DMS114 treated with DMSO at 0.1 percent for 48 hours (cell line): Measurements from ENCODE around the gene HK3.
"Not testable (repeated sequence)": the region's sequence is repeated elsewhere in the genome, so short reads cannot be mapped to it uniquely, and the experiment has no call there.

Experiments
- DNase-seq: peaks from one replicate; lab custom pipeline; 2025; ENCODE audit not compliant: unreplicated experiment; lab: John Stamatoyannopoulos, UW

HK3 gene

DNA sequence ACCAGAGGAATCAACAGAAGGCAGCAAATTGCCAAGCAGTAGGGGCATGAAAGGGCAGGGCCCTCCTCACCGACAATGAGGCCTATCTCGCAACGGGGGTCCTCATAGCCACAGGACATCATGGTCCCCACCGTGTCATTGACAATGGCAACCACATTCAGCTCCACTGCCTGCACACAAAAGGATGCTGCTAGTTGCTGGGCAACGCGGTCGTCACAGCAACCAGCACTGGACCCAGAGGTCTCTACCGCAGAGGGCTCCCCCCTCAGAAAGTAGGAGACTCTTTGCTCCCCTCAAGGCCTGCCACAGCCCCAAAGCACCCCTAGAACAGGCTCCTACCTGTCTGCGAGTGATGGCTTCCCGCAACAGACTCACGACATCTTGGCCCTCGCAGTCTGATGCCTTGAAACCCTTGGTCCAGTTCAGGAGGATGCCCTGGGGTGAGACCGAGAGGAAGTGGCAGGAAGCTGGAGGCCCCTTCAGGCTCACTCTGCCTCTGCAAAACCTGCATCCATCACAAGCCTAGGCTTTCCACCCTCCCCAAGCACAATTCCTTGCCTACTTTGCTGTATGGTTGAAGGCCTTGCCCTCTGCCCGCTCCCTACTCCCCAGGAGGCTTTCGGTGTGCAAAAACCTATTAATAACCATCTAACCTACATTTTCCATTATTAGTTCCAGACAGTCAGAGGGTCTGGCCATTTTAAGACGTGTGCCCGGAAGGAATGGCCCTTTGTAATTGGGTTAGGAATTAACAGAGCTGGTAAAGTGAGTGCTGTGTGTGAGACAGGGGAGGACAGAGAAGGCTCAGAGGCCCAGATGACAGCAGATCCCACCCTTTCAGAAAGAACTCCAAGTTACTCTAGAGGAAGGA lies 15.2 kb downstream of the HK3 start:
- DNase-seq: no peak

DNA sequence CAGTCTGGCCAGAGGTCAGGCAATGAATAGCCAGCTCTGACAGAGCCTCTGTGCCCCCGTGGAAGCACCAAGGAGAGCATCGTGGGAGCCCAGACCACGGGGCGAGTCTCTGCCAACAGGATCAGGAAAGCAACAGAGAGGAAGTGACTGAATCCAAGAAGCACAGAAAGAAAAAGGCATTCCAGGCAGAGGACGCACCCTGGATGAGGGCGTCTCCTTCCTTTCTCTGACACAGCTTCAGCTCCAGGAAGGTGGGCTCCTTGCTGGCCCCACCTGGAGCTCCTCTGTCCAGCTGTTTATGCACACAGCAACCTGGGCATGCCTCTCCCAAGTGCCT lies 16.6 kb downstream of the HK3 start:
- DNase-seq: no peak

- no peak for DNase-seq
Measured at GRCh38 chr5:176881816-176882566, 17.2 kb downstream of the HK3 start.

DNA sequence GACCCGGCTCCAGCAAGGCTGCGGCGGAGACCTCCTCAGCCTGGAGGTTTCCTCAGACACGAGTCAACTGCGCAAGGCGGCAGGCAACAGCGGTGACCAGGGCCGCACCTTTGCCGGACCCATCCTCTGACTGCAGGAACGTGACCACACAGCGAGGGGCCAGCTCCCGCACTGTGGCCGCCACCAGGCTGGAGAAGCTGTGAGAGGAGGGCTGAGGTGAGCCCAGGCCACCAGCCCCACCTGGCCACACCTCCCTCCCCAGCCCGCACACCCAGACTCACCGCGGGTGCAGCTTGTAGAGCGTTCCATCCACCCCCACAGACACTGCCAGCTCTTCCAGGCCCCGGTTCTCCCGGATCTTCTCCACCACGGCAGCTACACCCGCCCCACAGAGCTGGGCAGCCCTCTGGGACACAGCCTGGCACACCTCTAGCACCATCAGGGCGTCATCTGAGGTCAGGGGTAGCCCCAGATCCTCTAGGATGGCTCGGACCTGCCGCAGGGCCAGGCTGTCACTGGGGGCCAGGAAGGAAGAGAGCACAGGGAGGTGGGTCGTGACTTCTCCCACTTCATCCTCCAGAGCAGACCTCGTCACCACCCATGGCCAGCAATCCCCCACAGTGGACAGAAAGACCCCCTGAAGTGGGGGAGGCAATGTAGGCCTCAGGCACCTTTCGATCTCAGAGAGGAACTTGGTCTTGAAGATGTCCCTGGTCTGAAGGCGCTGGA lies 18.0 kb downstream of the HK3 start:
- no peak for DNase-seq

- no peak for DNase-seq
Measured at GRCh38 chr5:176880366-176881020, 18.7 kb downstream of the HK3 start.

- DNase-seq: no peak
Measured at GRCh38 chr5:176879663-176880361, 19.3 kb downstream of the HK3 start.

DNA sequence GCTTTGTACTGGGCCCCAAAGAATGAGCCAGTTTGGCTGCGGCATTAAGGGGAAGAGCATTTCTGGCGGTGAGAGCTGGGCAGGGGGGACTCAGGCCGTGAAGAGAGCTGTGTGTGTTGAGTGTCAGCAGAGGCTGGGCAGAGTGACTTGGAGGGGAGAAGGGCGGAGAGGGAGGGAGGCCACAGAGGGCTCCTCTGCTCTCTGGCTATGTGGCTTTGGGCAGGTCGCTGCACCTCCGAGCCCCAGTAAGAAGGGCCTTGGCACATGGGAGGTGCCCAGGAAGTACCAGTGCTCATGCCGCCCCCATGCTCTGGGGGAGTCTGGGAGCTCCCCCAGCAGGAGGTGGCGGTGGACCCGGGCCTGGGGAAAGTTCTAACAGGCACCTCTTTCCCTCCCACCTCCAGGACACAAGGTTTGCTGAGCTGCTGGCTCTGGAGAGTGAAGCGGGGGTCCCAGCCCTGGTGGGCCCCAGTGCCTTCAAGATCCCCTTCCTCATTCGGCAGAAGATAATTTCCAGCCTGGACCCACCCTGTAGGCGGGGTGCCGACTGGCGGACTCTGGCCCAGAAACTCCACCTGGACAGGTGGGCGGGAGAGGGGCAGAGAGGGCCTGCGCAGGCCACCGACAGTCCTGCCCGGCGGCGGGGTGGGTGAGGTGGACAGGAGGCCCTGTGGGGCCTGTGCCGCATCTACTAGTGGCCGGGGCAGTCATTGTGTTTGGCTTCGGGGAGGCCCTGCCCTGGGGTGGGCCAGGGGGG lies 20.1 kb downstream of the HK3 start:
- DNase-seq: no peak

- no peak for DNase-seq
Measured at GRCh38 chr5:176878463-176878862, 20.7 kb downstream of the HK3 start.

- DNase-seq: no peak
Measured at GRCh38 chr5:176877793-176878331, 21.3 kb downstream of the HK3 start.

GRCh38 chr5:176876506-176877431 lies 22.4 kb downstream of the HK3 start:
- no peak for DNase-seq

- no peak for DNase-seq
Measured at GRCh38 chr5:176875783-176876505, 23.2 kb downstream of the HK3 start.

DNA sequence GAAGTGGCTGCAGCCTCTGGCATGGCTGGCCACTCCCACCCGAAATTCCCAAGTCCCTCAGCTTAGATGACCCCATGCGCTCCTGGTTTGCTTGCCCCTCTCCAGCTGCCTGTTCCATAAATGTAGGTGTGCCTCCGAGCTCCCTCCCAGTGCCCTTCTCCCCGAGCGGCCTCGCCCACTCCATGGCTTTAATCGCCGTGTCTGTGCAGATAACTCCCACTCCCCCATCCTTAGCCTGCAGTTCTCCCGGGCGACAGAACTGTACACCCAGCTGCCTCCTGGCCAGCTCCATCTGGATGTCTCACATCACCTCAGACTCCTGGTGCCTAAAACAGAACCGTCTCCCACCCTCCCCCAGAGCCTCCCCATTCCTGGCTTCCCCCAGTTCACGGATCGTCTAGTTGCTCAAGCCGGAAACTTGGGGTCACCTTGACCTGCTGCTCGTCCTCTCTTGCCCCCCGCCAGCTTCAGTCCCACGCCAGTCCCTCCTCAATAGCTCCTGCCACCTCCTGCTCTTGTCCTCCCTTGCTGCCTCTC lies 24.1 kb downstream of the HK3 start:
- no peak for DNase-seq

GRCh38 chr5:176874198-176874780 lies 24.9 kb downstream of the HK3 start:
- DNase-seq: no peak

DNA sequence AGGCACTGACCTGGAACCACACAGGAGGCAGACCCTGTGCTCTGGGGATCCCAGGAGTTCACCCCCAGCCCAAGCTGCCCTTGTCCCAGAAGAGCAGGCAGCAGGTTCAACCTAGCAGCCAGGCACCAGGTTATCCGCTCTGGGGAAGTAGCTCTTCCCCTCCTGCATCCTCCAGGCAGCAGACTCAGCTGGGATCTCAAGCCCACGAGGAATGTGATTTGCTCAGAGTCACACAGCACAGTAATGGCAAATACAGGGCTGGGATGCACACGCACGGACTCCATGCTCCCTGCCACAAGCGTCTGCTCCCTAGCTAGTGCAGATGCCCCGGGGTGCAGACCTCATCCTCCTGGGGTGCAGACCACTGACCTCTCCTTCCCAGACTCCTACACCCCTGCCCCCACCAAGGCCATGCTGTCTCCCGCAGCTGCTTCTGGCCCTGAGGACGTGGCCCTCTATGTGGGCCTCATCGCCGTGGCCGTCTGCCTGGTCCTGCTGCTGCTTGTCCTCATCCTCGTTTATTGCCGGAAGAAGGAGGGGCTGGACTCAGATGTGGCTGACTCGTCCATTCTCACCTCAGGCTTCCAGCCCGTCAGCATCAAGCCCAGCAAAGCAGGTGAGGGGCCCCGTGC lies 25.5 kb downstream of the HK3 start:
- no peak for DNase-seq

DNA sequence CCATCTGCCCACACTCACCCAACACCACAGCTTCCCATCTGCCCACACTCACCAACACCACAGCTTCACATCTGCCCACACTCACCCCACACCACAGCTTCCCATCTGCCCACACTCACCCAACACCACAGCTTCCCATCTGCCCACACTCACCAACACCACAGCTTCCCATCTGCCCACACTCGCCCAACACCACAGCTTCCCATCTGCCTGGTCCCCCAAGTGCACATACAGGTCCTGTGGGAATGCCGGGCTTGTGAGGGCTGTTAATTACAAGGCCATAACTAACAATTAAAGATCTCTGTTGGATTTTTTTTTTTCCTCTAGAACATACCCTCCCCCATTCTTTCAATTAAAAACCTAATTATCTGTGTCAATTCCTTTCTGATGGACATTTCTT lies 26.1 kb downstream of the HK3 start:
- not testable (repeated sequence) for DNase-seq

- not testable (repeated sequence) for DNase-seq
Measured at GRCh38 chr5:176872586-176872985, 26.6 kb downstream of the HK3 start.

DNA sequence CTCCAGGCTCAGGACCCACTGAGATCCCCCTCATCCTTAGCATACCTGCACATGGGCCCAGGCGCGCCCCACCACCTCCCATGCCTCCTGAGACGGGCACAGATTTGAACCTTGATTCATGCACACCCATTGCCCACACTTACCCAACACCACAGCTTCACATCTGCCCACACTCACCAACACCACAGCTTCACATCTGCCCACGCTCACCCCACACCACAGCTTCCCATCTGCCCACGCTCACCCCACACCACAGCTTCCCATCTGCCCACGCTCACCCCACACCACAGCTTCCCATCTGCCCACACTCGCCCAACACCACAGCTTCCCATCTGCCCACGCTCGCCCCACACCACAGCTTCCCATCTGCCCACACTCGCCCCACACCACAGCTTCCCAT lies 28.5 kb downstream of the HK3 start:
- not testable (repeated sequence) for DNase-seq
